ENCODE data around the gene STAT4.

Gene STAT4

DNA sequence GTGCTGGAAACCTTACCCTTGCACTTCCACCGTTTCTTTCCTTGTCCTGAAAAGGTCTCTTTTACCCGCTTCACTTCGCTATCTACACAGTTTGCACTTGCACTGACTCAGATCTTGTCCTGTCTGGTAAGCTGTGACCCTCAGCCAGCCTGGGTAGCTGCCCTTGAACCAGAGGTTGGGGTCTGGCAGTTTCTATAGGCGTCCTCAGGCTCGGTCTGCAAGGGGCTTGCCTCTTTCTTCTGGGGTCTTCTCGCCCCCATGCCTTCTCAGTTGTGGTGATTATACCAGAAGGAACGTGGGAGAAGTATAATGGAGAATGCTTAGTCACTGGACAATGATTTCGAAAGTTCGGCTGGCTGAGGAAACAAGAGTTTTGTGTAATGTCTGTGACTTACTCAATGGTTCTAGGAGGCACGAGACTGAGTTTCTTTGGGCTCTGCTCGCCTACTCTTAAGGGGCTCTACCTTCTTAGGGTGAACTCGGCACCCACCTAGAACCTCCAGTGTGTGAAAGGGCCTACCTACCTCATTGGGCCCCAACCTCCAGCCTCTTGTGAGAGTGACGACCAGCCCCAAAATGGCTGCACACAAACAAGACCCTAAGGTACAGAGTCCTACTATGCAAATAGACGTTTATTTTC lies 129.9 kb downstream of the STAT4 start:
- in situ Hi-C loops (cut with HindIII; ENCODE audit: low sequenced_read_pairs): no loop called here

- in situ Hi-C loops (cut with HindIII; ENCODE audit: low sequenced_read_pairs): no loop called here
Observed at GRCh38 chr2:191020221-191020741, 130.5 kb downstream of the STAT4 start.

DNA sequence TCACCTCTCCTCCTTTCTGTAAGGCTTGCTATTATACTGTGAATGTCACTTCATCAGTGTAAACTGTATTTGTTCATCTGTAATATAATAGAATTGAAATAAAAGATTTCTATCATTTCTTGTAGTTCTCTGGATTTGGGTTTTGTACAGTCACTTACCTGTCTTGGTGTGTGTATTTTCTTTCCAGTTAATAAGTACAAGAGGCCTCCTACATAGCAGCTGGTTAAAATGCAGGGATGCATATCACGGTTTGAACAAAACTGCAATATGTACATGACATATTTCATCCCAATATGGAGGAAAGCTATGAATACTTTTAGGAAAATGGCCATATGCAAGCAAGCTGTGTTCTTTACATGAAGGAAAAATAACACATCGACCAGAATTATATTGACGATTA lies 131.4 kb downstream of the STAT4 start:
- in situ Hi-C loops (cut with HindIII; ENCODE audit: low sequenced_read_pairs): no loop called here

DNA sequence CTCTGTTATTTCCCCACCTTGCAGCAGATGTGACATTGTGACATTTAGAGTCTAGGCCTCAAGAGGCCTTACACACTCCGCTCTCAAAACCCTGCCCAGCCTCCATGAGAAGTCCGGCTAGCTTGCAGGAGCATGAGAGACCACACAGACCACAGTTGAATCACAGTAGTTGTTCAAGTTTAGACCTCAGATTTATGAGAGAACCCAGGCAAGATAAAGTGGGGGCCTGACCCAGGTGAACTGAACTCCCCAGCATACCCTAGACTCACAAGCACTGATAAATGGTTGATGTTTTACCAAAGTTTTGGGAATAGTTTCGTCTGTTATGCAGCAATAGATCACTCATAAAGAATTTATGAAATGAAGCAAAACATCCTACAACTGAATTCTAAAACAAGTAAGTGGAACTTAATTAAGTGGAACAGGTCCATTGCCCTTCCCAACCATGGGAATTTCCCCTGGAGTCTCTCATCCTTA lies 132.1 kb downstream of the STAT4 start:
- in situ Hi-C loops (cut with HindIII; ENCODE audit: low sequenced_read_pairs): no loop called here

DNA sequence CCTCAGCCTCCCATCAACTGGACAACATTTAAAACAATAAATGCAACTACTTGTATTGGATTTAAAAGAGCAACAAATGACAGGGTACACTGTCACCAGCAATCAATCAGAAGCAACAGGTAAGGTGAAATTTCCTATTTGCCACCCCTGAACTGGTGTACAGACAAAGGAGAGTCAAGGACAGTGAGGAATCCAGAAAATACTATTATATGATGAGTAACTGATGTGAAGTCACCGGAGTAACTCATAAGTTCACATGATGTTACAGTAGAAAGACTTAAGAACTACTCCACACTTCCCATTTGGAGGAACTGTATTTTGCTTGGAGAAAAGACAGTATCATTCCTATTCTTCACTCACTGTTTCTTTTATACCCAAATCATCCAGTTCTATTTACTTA lies 132.7 kb downstream of the STAT4 start:
- in situ Hi-C loops (cut with HindIII; ENCODE audit: low sequenced_read_pairs): no loop called here

DNA sequence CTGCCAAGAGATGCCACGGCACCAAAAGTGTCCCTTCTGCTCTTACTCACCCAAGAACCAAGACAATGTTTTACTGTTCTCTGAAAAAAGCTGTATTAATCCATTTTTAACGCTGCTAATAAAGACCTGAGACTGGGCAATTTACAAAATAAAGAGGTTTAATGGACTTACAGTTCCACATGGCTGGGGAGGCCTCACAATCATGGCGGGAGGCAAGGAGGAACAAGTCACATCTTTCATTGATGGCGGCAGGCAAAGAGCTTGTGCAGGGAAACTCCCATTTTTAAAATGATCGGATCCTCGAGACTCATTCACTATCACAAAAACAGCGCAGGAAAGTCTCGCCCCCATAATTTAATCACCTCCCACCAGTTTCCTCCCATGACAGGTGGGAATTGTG lies 135.0 kb downstream of the STAT4 start:
- in situ Hi-C loops (cut with HindIII; ENCODE audit: low sequenced_read_pairs): no loop called here

- in situ Hi-C loops (cut with HindIII; ENCODE audit: low sequenced_read_pairs): no loop called here
Observed at GRCh38 chr2:191015239-191015638, 135.6 kb downstream of the STAT4 start.

DNA sequence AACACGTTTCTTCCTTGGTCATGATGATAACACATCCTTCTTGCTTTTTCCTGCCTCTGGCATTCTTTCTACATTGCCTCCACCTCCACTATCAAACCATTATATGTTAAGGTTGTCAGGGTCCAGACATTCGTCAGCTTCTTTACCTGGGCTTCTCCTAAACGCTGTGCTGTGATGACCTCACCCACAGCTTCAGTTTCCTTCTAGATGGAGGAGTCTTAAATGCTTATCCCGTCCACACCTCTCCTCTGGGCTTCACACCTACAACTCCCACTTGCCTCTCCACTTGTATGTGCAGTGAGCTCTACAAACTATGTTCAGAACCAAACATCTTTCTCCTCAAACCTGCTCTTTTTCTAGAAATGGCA lies 136.2 kb downstream of the STAT4 start:
- in situ Hi-C loops (cut with HindIII; ENCODE audit: low sequenced_read_pairs): no loop called here

- in situ Hi-C loops (cut with HindIII; ENCODE audit: low sequenced_read_pairs): no loop called here
Observed at GRCh38 chr2:191013932-191014652, 136.7 kb downstream of the STAT4 start, which contains the start of gene STAT1. Gene STAT1, minus strand, starts transcription at chr2:191014171. Its CDS starts 4,168 bp downstream, at chr2:191010003.

GRCh38 chr2:191013682-191013931 lies 137.2 kb downstream of the STAT4 start:
- in situ Hi-C loops (cut with HindIII; ENCODE audit: low sequenced_read_pairs): no loop called here

GRCh38 chr2:191012845-191013681 lies 137.7 kb downstream of the STAT4 start:
- in situ Hi-C loops (cut with HindIII; ENCODE audit: low sequenced_read_pairs): no loop called here

GRCh38 chr2:191012346-191012745 lies 138.4 kb downstream of the STAT4 start:
- in situ Hi-C loops (cut with HindIII; ENCODE audit: low sequenced_read_pairs): no loop called here

GRCh38 chr2:191010887-191011885 lies 139.6 kb downstream of the STAT4 start:
- in situ Hi-C loops (cut with HindIII; ENCODE audit: low sequenced_read_pairs): no loop called here

GRCh38 chr2:191009541-191010374 lies 141.0 kb downstream of the STAT4 start:
- in situ Hi-C loops (cut with HindIII; ENCODE audit: low sequenced_read_pairs): no loop called here

DNA sequence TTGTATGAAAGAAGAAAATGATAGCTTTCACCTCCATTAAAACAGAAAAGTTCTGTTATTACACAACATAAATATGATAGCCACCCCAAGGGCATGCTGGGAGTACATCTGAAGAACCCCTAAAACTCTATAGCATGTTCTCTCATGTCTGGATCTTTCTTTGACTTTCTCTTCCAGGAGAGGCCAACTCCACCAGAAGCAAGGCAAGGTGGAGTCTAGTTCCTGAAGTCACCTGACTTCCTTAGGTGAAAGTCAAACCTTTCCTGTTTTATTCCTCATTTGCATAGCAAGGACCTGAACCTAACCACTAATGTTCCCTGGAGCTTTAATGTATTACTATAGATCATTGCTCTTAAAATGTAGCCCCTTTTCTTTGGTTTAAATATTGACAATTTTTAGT lies 142.5 kb downstream of the STAT4 start:
- in situ Hi-C loops (cut with HindIII; ENCODE audit: low sequenced_read_pairs): no loop called here

GRCh38 chr2:191006997-191007783 lies 143.6 kb downstream of the STAT4 start:
- in situ Hi-C loops (cut with HindIII; ENCODE audit: low sequenced_read_pairs): no loop called here

- in situ Hi-C loops (cut with HindIII; ENCODE audit: low sequenced_read_pairs): no loop called here
Observed at GRCh38 chr2:191006297-191006696, 144.5 kb downstream of the STAT4 start.

DNA sequence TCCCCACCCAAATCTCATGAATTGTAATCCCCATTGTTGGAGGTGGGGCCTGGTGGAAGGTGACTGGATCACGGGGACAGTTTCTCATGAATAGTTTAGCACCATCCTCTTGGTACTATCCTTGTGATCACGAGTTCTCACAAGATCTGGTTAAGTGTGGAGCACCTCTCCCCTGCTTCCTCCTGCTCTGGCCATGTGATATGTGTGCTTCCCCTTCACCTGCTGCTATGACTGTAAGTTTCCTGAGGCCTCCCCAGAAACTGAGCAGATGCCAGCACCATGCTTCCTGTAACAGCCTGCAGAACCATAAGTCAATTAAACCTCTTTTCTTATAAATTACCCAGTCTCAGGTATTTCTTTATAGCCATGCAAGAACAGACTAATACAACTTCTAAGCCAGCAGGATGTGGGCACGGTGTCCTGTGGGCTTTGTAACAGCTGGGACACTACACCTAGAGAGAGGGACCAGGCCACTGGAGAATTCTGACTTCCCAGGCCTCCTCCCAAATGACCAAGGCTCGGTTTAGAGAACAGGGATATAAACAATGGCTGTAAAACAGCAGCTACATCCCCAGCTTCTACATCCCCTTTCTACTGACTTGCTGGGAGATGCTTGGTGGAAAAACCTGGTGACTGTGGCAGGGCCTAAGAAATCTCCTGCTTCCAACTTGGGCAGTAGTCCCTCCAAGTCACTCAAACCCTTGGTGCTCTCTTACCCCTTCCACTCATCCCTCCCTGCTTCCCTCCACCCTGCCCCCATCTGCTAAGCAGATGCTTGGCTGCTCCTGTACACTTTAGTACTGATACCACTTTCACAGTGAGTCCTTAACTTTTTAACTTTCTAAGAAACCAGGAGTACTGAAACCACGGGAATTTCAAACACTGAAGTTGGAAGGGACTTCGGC lies 147.1 kb downstream of the STAT4 start:
- in situ Hi-C loops (cut with HindIII; ENCODE audit: low sequenced_read_pairs): no loop called here

All from endothelial cell of hepatic sinusoid (primary cell).